Ovary (tissue), 9 donors: ENCODE results near the gene IL6R. TPM values are rescaled to one million over a fixed set of nuclear protein-coding genes. Genes with fewer than 3 reads are reported as not detected.

Experiments
- DNase-seq, 5 donors: peaks; one replicate each; pipeline ENCODE4 v3.0.0-alpha.2; 2019 to 2020
- H3K27ac ChIP-seq, 2 donors: fragments of 200-600 bp; one replicate each; pipeline versions ENCODE4 v1.5.1 to v1.8.0; 2019 to 2022
- H3K27me3 ChIP-seq: fragments of 200-600 bp; one replicate; pipeline ENCODE4 v1.8.0; 2022
- H3K36me3 ChIP-seq: fragments of 200-600 bp; sonication (generic); one replicate; pipeline ENCODE4 v1.5.1; 2019
- H3K4me1 ChIP-seq: one replicate; pipeline ENCODE4 v1.8.1; 2013; ENCODE audit warnings: mild to moderate bottlenecking, moderate library complexity; ENCODE audit not compliant: insufficient read depth
- H3K4me3 ChIP-seq: fragments of 200-600 bp; sonication (generic); one replicate; pipeline ENCODE4 v1.5.1; 2017
- H3K9me3 ChIP-seq, 2 donors: fragments of 200-600 bp in 1 of 2; sonication (generic) in 1 of 2; one replicate each; pipeline versions ENCODE4 v1.5.1 to v1.8.1; 2013 to 2019; ENCODE audit warnings: mild to moderate bottlenecking in 1 of 2, moderate library complexity in 1 of 2
- EP300 ChIP-seq: sonication (generic); formaldehyde crosslinking; IDR thresholded peaks from one replicate; pipeline ENCODE4 v1.6.1; 2017; ENCODE audit warnings: antibody characterized with exemption
- POLR2A ChIP-seq: fragments of 450-650 bp; IDR thresholded peaks from one replicate; pipeline ENCODE4 v1.6.1; 2017; ENCODE audit warnings: antibody characterized with exemption, mild to moderate bottlenecking, moderate library complexity
- WGBS, 3 donors: extraction: QIAGEN DNeasy Blood & Tissue Kit in 1 of 3; methylation state at CpG; one replicate each; pipeline versions ENCODE4 v1.1.5 to v1.1.7; 2013 to 2017; 5-methylcytosine and 5-hydroxymethylcytosine counted together
- intact Hi-C, 4 donors: fragments of 100-400 bp; cut with DNase I; formaldehyde crosslinking; loops; one replicate each; pipeline versions ENCODE4 v1.11.0 to v1.15.1; 2022 to 2023
- polyA plus RNA-seq, 2 donors: library from polyadenylated mRNA; stranded (reverse); fragments of 200-250 nt in 1 of 2; fragments of 350-450 nt in 1 of 2; fragmentation: Illumina TruSeq in 1 of 2; extraction: RNeasy Lipid Tissue Mini Kit (QIAGEN cat#74804) in 1 of 2; gene quantifications; one replicate each; pipeline ENCODE4 v1.2.3, GENCODE V29; 2013 to 2014
- total RNA-seq, 7 donors: library from RNA; depleted of rRNA in 2 of 7; stranded (reverse); fragments of >200 nt in 2 of 7; fragmentation: NEBNext Ultra II Directional in 3 of 7; extraction: Animal tissue kit (Norgen Biotek cat#: 25700) in 3 of 7; gene quantifications; one replicate each; pipeline versions ENCODE4 v1.1.0 to v1.2.4, GENCODE V29; 2016 to 2023
- TF ChIP-seq, protein P1 (sequence below), 3 donors: fragments of 450-650 bp in 2 of 3; fragments of 200-600 bp in 1 of 3; IDR thresholded peaks; one replicate each; pipeline versions ENCODE4 v1.5.1 to v1.8.0; 2016 to 2022; ENCODE audit warnings: antibody characterized with exemption in 3 of 3, mild to moderate bottlenecking in 1 of 3
- donor health status: DM: no; HTN: no; CAD: no; lungs with moderate emphysema.
- donor health status: DM: no; HTN: no; CAD: no.
- donor health status: Bipolar disorder and iron deficiency.
- donor health status: DM: yes; HTN: yes; CAD: no.
- donor health status: DM: no; HTN: no; CAD: no.
- donor health status: DM: yes; HTN: yes; CAD: no.

The IL6R gene
- total and polyA plus RNA-seq, 9 donors = 6.5 to 37.0 (median 12.2) TPM

DNA sequence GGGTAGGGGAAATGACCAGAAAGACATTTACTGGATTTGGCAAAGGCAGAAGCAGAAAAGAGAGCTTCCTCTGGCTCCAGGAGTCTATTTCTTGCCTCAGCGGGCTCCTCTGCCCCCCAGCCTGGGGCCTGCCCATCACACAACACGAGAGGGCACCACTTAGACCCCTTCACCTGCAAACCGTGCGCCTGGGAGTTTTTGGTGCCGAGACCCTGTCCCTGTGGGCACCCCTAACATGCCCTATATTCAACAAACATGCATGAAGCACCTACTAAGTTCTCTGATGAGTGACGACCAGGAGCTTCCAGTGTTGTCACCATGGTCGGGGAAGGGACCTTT is 18.8 kb downstream of the IL6R start:
- no peaks in the 10 kb centered on the region for H3K9me3 ChIP-seq
- H3K27me3 ChIP-seq = no peaks in the 10 kb centered on the region
- WGBS, 3 donors = 80 to 91% (median 86%) methylated on average over 7 of the region's 7 CpGs
- no peaks in the 10 kb centered on the region for H3K36me3 ChIP-seq
- intact Hi-C loops = no loop called here
- H3K27ac ChIP-seq = peak overlapping the region in 1 of 2 donors; percentile 21
- H3K4me1 ChIP-seq = peaks cover 25% of the 10 kb centered on the region
- no peak for TF ChIP-seq POLR2A
- TF ChIP-seq EP300 = no peak
- TF ChIP-seq, protein P1, sequence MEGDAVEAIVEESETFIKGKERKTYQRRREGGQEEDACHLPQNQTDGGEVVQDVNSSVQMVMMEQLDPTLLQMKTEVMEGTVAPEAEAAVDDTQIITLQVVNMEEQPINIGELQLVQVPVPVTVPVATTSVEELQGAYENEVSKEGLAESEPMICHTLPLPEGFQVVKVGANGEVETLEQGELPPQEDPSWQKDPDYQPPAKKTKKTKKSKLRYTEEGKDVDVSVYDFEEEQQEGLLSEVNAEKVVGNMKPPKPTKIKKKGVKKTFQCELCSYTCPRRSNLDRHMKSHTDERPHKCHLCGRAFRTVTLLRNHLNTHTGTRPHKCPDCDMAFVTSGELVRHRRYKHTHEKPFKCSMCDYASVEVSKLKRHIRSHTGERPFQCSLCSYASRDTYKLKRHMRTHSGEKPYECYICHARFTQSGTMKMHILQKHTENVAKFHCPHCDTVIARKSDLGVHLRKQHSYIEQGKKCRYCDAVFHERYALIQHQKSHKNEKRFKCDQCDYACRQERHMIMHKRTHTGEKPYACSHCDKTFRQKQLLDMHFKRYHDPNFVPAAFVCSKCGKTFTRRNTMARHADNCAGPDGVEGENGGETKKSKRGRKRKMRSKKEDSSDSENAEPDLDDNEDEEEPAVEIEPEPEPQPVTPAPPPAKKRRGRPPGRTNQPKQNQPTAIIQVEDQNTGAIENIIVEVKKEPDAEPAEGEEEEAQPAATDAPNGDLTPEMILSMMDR (IDR thresholded peaks at IDR 0.05) = no peak
- H3K4me3 ChIP-seq = no peak overlapping the region
- DNase-seq = no peak

DNA sequence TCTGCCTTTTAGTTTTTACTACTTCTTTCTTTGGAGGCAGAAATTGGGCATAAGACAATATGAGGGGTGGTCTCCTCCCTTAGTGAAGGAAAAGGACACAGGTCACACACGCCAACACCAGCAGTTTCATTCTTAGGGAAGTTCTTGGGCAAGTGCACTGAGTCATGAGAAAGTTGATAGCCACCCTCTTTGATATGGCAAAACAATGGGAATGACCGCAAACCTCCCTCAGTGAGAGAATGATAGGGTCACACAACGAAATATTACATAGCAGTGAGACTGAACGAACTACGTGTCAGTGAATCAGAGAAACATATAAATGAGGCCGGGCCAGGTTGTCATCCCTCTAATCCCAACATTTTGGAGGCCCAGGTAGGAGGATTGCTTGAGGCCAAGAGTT is 20.0 kb downstream of the IL6R start:
- Histone ChIP-seq H3K4me3 (no peak overlapping the region), H3K27me3 (no peaks in the 10 kb centered on the region), H3K9me3 (no peaks in the 10 kb centered on the region), H3K4me1 (peaks cover 14% of the 10 kb centered on the region), H3K36me3 (no peaks in the 10 kb centered on the region), H3K27ac (no peak overlapping the region)
- intact Hi-C loops = no loop called here
- no peak for DNase-seq
- 77 to 91% (median 86%) methylated on average over 6 of the region's 6 CpGs for WGBS, 3 donors
- TF ChIP-seq EP300 (no peak), POLR2A (no peak)
- TF ChIP-seq, protein P1 (IDR thresholded peaks at IDR 0.05) = no peak

DNA sequence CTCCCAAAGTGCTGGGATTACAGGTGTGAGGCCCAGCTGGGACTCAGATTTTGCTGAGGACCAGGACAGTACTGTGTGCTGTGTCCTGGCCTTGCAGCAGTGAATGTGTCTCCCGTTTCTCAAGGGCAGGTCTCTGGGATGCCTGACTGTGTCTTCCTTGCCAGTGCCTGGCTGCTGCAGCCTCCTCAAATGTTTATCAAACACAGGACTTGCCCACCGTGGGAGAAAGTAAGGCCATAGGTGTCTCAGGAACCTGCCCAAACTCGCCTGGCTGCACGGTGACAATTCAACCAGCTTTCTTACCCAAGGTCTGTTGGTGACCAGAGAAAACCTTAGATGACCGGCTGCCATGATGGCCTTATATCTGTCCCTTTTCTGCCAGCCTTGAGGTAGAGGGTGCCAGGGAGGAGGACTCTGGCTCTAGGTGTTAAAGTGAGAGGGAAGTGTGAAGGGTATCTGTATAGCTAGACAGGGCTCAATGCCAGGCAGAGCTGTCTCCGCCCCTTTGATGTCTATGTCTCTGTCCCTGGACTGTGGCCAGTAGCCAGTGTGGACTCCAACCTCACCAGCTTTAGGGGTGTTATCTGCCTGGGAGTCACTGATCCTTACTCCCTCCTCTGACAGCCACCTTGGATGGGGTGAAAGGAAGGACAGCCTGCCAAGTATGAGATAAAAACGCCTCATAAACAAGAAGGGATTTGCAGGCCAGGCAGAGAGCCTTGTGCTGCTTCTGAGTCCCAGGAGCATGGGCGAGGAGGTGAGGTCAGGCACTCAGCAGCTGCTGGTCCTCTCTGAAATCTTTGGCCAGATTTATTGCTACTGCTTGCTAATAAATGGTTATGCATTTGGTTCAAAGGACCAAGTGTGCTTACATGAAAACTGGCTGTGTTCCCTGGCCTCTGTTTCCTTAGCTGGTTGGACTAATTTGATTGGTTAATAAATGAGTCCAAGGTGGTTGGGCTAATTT is 22.3 kb downstream of the IL6R start:
- H3K9me3 ChIP-seq = no peaks in the 10 kb centered on the region
- peaks cover 6% of the 10 kb centered on the region for H3K4me1 ChIP-seq
- WGBS, 3 donors = 59 to 62% (median 60%) methylated on average over 7 to 8 of the region's 8 CpGs
- DNase-seq = peak in 3 of 5 donors; percentile 51 to 64 (median 59)
- no peak for TF ChIP-seq EP300
- no peak for TF ChIP-seq POLR2A
- TF ChIP-seq, protein P1 (IDR thresholded peaks at IDR 0.05) = no peak
- H3K4me3 ChIP-seq = no peak overlapping the region
- H3K36me3 ChIP-seq = no peaks in the 10 kb centered on the region
- intact Hi-C loops = no loop called here
- H3K27me3 ChIP-seq = no peaks in the 10 kb centered on the region
- peak overlapping the region in 1 of 2 donors; percentile 3 for H3K27ac ChIP-seq

DNA sequence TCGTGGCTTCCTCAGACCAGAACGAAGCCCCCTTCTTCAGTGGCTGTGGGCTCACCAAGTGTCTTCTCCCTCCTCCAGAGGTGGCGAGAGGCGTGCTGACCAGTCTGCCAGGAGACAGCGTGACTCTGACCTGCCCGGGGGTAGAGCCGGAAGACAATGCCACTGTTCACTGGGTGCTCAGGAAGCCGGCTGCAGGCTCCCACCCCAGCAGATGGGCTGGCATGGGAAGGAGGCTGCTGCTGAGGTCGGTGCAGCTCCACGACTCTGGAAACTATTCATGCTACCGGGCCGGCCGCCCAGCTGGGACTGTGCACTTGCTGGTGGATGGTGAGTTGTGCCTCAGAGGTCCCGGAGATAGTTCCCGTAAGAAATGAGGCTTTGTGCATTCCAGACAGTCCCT is 24.0 kb downstream of the IL6R start:
- Histone ChIP-seq H3K9me3 (no peaks in the 10 kb centered on the region), H3K27me3 (no peaks in the 10 kb centered on the region), H3K4me1 (peaks cover 4% of the 10 kb centered on the region), H3K36me3 (no peaks in the 10 kb centered on the region), H3K4me3 (no peak overlapping the region), H3K27ac (no peak overlapping the region)
- WGBS, 3 donors = 63 to 91% (median 89%) methylated on average over 9 to 15 of the region's 15 CpGs
- no peak for DNase-seq
- intact Hi-C loops = no loop called here
- TF ChIP-seq POLR2A = no peak
- TF ChIP-seq, protein P1 (IDR thresholded peaks at IDR 0.05) = no peak
- no peak for TF ChIP-seq EP300
